Measurements from ENCODE around the gene GSKIP.

GSKIP gene

GRCh38 chr14:96376093-96376492, 12.8 kb downstream of the GSKIP start:
- WGBS, 2 experiments (ENCODE audit: insufficient coverage in 2 of 2), result 92 to 98% methylated on average over 2 to 3 of the region's 3 CpGs
- Histone ChIP-seq H3K4me1 (ENCODE audit: control insufficient read depth, insufficient read depth, low read length, poor library complexity, severe bottlenecking) (no peaks in the 10 kb centered on the region), H3K9me3 (ENCODE audit: control insufficient read depth, low read length) (no peaks in the 10 kb centered on the region), H3K4me3 (ENCODE audit: extremely low read depth, insufficient read depth, low read length, poor library complexity, severe bottlenecking) (no peak overlapping the region), H3K36me3 (ENCODE audit: control insufficient read depth, insufficient read depth, low read length) (peaks cover 7% of the 10 kb centered on the region), H3K27ac (ENCODE audit: low read depth, low read length, severe bottlenecking) (no peak overlapping the region)

DNA sequence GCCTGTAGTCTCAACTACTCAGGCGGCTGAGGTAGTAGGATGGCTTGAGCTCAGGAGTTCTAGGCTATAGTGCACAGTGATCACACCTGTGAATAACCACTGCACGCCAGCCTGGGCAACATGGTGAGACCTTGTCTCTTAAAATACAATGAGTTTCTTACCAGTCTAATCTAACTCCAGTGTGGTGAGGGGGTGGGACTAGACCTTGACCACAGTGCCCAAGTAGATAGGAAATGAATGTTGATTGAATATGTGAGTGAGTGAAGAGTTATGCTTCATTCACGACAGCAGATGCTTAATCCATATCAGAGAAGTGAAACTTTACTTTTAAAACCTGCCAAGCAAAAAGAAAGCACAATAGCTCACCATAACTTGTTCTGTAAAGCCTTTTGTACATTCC, 17.4 kb downstream of the GSKIP start:
- H3K4me1 ChIP-seq (ENCODE audit: control insufficient read depth, insufficient read depth, low read length, poor library complexity, severe bottlenecking), result no peaks in the 10 kb centered on the region
- H3K36me3 ChIP-seq (ENCODE audit: control insufficient read depth, insufficient read depth, low read length), result peaks cover 26% of the 10 kb centered on the region
- no peaks in the 10 kb centered on the region for H3K9me3 ChIP-seq (ENCODE audit: control insufficient read depth, low read length)
- WGBS, 2 experiments (ENCODE audit: insufficient coverage in 2 of 2), result 100% methylated on average over 1 to 2 of the region's 3 CpGs
- no peak overlapping the region for H3K4me3 ChIP-seq (ENCODE audit: extremely low read depth, insufficient read depth, low read length, poor library complexity, severe bottlenecking)
- H3K27ac ChIP-seq (ENCODE audit: low read depth, low read length, severe bottlenecking), result no peak overlapping the region

GRCh38 chr14:96383445-96383844, 20.1 kb downstream of the GSKIP start:
- 100% methylated on average over 2 of the region's 2 CpGs for WGBS, 2 experiments (ENCODE audit: insufficient coverage in 2 of 2)
- no peaks in the 10 kb centered on the region for H3K4me1 ChIP-seq (ENCODE audit: control insufficient read depth, insufficient read depth, low read length, poor library complexity, severe bottlenecking)
- peaks cover 41% of the 10 kb centered on the region for H3K36me3 ChIP-seq (ENCODE audit: control insufficient read depth, insufficient read depth, low read length)
- H3K4me3 ChIP-seq (ENCODE audit: extremely low read depth, insufficient read depth, low read length, poor library complexity, severe bottlenecking), result no peak overlapping the region
- H3K27ac ChIP-seq (ENCODE audit: low read depth, low read length, severe bottlenecking), result no peak overlapping the region
- H3K9me3 ChIP-seq (ENCODE audit: control insufficient read depth, low read length), result no peaks in the 10 kb centered on the region

- peaks cover 41% of the 10 kb centered on the region for H3K36me3 ChIP-seq (ENCODE audit: control insufficient read depth, insufficient read depth, low read length)
- H3K4me1 ChIP-seq (ENCODE audit: control insufficient read depth, insufficient read depth, low read length, poor library complexity, severe bottlenecking), result no peaks in the 10 kb centered on the region
- no peak overlapping the region for H3K27ac ChIP-seq (ENCODE audit: low read depth, low read length, severe bottlenecking)
- no peak overlapping the region for H3K4me3 ChIP-seq (ENCODE audit: extremely low read depth, insufficient read depth, low read length, poor library complexity, severe bottlenecking)
- WGBS, 2 experiments (ENCODE audit: insufficient coverage in 2 of 2), result no CpG with 5 or more reads among the region's 1 CpG
- H3K9me3 ChIP-seq (ENCODE audit: control insufficient read depth, low read length), result no peaks in the 10 kb centered on the region
These were observed 20.7 kb downstream of the GSKIP start for GRCh38 chr14:96384053-96384452.

- no peak overlapping the region for H3K27ac ChIP-seq (ENCODE audit: low read depth, low read length, severe bottlenecking)
- peaks cover 41% of the 10 kb centered on the region for H3K36me3 ChIP-seq (ENCODE audit: control insufficient read depth, insufficient read depth, low read length)
- no peaks in the 10 kb centered on the region for H3K9me3 ChIP-seq (ENCODE audit: control insufficient read depth, low read length)
- no peaks in the 10 kb centered on the region for H3K4me1 ChIP-seq (ENCODE audit: control insufficient read depth, insufficient read depth, low read length, poor library complexity, severe bottlenecking)
- no CpG with 5 or more reads among the region's 1 CpG for WGBS, 2 experiments (ENCODE audit: insufficient coverage in 2 of 2)
- no peak overlapping the region for H3K4me3 ChIP-seq (ENCODE audit: extremely low read depth, insufficient read depth, low read length, poor library complexity, severe bottlenecking)
These were observed 21.4 kb downstream of the GSKIP start for GRCh38 chr14:96384740-96385139.

DNA sequence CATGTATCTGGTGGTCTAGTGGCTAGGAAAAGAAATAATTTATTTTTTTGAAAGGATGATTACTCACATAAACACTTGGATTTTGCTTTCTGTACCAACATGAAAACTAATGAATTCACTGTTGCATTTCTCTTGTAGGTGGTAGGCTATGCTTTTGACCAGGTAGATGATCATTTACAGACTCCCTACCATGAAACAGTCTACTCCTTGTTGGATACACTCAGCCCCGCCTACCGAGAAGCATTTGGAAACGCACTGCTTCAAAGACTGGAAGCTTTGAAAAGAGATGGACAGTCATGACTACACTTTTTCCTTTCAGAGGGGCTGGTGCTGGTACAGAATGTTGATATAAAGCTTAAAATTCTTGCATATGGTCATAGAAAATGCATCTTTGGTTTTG, 22.1 kb downstream of the GSKIP start:
- Histone ChIP-seq H3K4me1 (ENCODE audit: control insufficient read depth, insufficient read depth, low read length, poor library complexity, severe bottlenecking) (no peaks in the 10 kb centered on the region), H3K4me3 (ENCODE audit: extremely low read depth, insufficient read depth, low read length, poor library complexity, severe bottlenecking) (no peak overlapping the region), H3K27ac (ENCODE audit: low read depth, low read length, severe bottlenecking) (no peak overlapping the region), H3K9me3 (ENCODE audit: control insufficient read depth, low read length) (no peaks in the 10 kb centered on the region), H3K36me3 (ENCODE audit: control insufficient read depth, insufficient read depth, low read length) (peaks cover 41% of the 10 kb centered on the region)
- 93 to 100% methylated on average over 3 of the region's 3 CpGs for WGBS, 2 experiments (ENCODE audit: insufficient coverage in 2 of 2)

DNA sequence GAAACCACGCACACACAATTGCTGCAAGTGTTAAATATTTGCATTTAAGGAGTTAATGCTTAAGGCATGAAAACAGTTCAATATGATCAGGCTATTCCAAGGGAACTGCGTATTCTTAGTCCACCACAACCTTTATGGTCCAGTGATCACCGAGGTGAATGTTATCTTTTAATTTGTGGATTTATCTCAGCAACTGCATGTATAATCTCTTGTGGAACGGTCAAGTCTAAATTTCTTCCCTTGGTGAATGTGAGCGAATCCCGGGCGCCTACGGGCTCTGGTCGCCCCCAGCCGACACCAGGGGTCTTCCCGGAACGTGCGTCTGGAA, 27.6 kb downstream of the GSKIP start:
- Histone ChIP-seq H3K36me3 (ENCODE audit: control insufficient read depth, insufficient read depth, low read length) (peaks cover 16% of the 10 kb centered on the region), H3K9me3 (ENCODE audit: control insufficient read depth, low read length) (no peaks in the 10 kb centered on the region), H3K4me1 (ENCODE audit: control insufficient read depth, insufficient read depth, low read length, poor library complexity, severe bottlenecking) (no peaks in the 10 kb centered on the region), H3K27ac (ENCODE audit: low read depth, low read length, severe bottlenecking) (no peak overlapping the region), H3K4me3 (ENCODE audit: extremely low read depth, insufficient read depth, low read length, poor library complexity, severe bottlenecking) (peak overlapping the region; percentile 69)
- 9 to 12% methylated on average over 11 to 12 of the region's 13 CpGs for WGBS, 2 experiments (ENCODE audit: insufficient coverage in 2 of 2)

DNA sequence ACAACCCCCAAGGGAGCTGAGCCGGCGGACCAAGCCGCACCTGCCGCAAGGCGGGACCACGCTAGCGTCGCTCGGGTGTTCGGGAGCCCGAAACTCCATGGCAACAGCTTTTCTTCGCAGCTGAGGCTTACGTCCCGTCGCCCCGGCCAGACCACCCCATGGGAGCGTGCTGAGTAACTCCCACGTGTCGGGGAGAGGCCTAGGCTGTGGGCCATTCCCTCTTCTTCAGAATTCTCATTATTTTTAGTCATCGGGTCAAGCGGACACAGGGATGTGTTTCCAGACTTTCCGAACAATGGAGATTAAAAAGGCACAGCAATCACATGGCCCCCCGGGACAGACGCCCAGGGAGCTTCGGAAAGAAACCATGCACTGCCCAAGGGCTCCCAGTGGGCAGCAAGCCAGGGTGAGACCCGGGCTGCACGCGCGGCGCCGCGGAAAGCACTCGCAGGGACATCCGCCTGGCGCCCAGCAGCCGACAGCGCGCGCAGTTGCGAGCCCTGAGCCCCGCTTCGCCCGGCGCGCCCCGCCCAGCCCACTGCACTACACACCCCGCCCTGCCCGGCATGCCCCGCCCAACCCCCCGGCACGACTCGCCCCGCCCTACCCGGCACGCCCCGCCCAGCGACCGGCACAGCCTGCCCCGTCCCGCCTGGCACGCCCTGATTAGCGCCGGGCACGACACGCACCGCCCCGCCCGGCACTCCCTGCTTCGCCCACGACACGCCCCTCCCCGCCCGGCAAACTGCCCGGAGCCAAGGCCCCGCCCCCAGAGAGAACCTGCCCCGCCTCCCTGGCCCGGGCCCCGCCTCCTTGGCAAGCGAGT, 28.2 kb downstream of the GSKIP start:
- Histone ChIP-seq H3K4me3 (ENCODE audit: extremely low read depth, insufficient read depth, low read length, poor library complexity, severe bottlenecking) (peak overlapping the region; percentile 69), H3K27ac (ENCODE audit: low read depth, low read length, severe bottlenecking) (no peak overlapping the region)

DNA sequence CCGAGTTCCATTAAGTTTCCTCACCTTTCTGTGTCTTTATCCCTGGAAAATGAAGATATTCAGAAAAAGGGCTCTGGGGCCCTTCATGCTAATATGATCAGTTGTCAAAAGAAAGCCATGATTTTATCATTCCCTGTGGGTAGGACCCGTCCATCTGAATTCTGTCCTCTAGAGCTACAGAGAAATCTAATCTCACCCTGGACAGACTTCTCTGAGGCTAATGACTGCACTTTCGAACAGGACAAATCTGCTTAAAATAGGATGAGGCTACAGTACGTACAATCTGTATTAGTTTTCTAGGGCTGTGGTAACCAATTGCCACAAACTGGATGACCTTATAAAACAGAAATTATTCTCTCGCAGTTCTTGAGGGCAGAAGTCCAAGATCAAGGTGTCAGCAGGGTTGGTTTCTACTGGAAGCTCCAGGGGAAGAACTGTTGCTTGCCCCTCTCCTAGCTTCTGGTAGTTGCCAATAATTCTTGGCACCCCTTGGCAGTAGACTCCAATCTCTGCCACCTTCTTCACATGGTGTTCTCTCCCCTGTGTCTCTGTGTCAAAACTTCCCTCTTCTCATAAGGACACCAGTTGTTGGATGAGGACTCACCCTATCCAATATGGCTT, 29.9 kb downstream of the GSKIP start:
- Histone ChIP-seq H3K9me3 (ENCODE audit: control insufficient read depth, low read length) (no peaks in the 10 kb centered on the region), H3K36me3 (ENCODE audit: control insufficient read depth, insufficient read depth, low read length) (no peaks in the 10 kb centered on the region), H3K27ac (ENCODE audit: low read depth, low read length, severe bottlenecking) (no peak overlapping the region), H3K4me3 (ENCODE audit: extremely low read depth, insufficient read depth, low read length, poor library complexity, severe bottlenecking) (no peak overlapping the region), H3K4me1 (ENCODE audit: control insufficient read depth, insufficient read depth, low read length, poor library complexity, severe bottlenecking) (no peaks in the 10 kb centered on the region)
- WGBS, 2 experiments (ENCODE audit: insufficient coverage in 2 of 2), result 94 to 100% methylated on average over 2 to 4 of the region's 5 CpGs

More for the DNA sequence above, 28.2 kb downstream of the GSKIP start:
- no peaks in the 10 kb centered on the region for H3K9me3 ChIP-seq (ENCODE audit: control insufficient read depth, low read length)
- WGBS, 2 experiments (ENCODE audit: insufficient coverage in 2 of 2), result 0 to 1% methylated on average over 44 to 54 of the region's 79 CpGs
- H3K36me3 ChIP-seq (ENCODE audit: control insufficient read depth, insufficient read depth, low read length), result peaks cover 11% of the 10 kb centered on the region
- H3K4me1 ChIP-seq (ENCODE audit: control insufficient read depth, insufficient read depth, low read length, poor library complexity, severe bottlenecking), result no peaks in the 10 kb centered on the region

- no peak overlapping the region for H3K27ac ChIP-seq (ENCODE audit: low read depth, low read length, severe bottlenecking)
- no peaks in the 10 kb centered on the region for H3K9me3 ChIP-seq (ENCODE audit: control insufficient read depth, low read length)
- H3K4me1 ChIP-seq (ENCODE audit: control insufficient read depth, insufficient read depth, low read length, poor library complexity, severe bottlenecking), result no peaks in the 10 kb centered on the region
- H3K36me3 ChIP-seq (ENCODE audit: control insufficient read depth, insufficient read depth, low read length), result no peaks in the 10 kb centered on the region
- WGBS, 2 experiments (ENCODE audit: insufficient coverage in 2 of 2), result 86 to 94% methylated on average over 4 to 5 of the region's 7 CpGs
- no peak overlapping the region for H3K4me3 ChIP-seq (ENCODE audit: extremely low read depth, insufficient read depth, low read length, poor library complexity, severe bottlenecking)
These were observed 30.9 kb downstream of the GSKIP start for GRCh38 chr14:96394047-96394815.
